Stimulated activated CD8-positive, alpha-beta memory T cell treated with anti-CD3 and anti-CD28 coated beads, Interleukin-15, amount 100 ng/mL, for 48 hours (primary cell): ENCODE results near the gene GPBAR1.

Experiments used
- DNase-seq, 2 donors: peaks; one replicate each; pipeline ENCODE4 v3.0.0-alpha.2; 2020; ENCODE audit warnings: low read depth in 2 of 2

The GPBAR1 gene

GRCh38 chr2:218260742-218261422 is at the start of gene GPBAR1:
Gene GPBAR1 (plus strand): TSS chr2:218261015. CDS start chr2:218262725, 1,710 bp downstream.
- DNase-seq, result no peak

DNA sequence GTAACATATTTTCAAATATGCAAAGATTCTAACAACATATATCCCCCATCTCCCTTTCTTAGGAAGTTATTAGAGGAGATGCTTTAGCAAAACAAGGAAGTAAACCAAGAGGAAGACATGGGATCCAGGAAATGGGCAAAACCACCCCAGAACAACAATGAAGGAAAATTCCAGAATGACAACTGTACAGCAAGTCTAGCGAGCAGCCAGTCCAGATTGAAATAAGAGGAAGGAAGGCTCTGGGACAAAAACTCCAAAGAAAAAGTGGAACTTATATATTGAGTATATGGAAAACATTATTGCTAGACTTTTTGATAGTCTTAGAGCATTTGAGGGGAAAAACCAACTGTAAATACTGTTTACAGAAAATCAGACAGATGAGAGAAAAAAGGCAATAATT is 46.7 kb upstream of the GPBAR1 start:
- DNase-seq, result no peak

DNA sequence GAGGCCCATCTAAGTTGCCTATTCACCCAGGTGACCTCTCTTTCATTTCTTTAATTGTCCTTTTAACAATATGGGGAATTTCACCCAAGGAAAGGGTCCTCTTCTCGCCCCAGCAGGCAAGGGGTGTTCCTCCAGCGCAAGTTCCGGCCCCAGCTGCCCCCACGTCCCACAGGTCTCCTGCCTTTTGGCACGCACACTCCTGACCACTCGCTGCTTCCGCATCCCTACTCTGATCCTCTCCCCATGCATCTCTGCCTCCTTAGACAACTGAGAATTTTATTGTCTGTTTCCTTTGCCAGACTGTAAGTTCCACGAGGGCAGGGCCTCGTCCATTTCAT is 44.5 kb upstream of the GPBAR1 start:
- no peak for DNase-seq

DNA sequence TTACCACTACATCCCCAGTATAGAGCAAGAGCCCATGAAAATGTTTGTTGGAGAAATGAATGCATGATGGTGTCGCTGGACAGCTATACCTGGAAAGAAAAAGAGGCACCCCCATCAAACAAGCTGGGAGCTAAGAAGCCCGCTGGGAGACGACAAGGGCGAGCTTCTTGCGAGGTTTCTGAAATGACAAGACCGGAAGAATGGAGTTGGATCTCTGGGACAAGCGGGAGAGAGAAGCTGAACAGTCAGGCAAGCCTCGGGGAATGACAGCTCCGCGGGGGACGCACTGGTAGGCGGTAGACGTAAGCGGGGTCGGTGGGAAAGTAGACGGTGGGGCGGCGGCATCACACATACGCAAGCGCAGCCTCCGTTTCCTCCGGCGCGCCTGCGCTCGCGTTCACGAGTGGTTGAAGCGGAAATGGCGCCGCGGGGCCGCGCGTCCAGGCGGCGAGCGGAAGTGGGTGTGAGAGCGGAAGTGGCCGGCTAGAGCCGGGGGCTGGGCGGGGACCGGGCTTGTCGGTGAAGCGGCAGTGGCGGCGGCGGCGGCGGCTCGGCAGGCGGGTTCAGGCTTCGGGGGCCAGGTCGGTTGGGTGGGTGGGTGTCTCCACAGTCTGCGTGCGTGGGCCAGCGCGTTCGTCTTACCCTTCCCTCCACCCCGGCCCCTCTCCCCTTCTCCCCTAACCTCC is 44.0 kb upstream of the GPBAR1 start, which contains the start of gene ARPC2:
Gene ARPC2 (plus strand): TSS at position 516 of the 686 bp plus-strand sequence. CDS start 282 bp downstream, outside the sequence.
- DNase-seq, result peak; percentile 94 to 96

DNA sequence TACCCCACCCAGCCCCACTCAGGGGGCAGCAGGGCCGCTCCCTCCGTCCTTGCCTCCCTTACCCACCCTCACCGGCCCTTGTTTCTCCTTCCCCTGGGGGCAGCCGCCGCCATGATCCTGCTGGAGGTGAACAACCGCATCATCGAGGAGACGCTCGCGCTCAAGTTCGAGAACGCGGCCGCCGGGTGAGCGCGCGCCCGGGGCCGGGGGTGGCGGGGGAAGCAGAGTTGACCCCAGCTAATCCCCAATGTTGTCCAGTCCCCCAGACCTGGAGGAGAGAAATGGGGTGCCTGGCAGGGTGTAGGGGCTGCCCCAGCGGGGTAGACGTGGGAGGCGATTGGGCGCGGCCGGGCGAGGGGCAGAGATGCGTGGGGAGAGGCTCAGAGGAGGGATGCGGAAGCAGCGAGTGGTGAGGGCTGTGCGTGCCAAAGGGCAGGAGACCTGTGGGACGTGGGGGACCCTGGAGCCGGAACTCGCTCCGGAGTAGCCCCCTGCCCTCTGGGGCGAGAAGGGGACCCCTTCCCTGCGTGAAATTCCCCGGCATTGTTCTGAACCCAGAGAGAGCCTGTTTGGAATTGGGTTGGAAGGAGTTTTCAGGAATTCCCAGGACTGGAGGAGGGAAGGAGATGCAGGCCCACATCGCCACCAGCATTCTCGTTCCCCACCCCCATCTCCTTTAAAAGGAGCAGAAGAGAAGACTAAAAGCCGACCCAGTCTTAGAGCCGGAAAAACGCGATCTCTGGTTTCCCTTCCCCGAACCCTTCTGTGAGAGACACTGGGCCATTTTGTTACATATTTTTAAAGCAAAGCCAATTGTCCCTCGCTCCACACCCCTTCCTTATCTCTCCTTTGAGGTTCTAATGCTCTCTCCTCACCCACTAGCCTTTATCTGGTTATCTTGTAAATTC is 43.2 kb upstream of the GPBAR1 start:
- peak; percentile 61 to 76 for DNase-seq

DNA sequence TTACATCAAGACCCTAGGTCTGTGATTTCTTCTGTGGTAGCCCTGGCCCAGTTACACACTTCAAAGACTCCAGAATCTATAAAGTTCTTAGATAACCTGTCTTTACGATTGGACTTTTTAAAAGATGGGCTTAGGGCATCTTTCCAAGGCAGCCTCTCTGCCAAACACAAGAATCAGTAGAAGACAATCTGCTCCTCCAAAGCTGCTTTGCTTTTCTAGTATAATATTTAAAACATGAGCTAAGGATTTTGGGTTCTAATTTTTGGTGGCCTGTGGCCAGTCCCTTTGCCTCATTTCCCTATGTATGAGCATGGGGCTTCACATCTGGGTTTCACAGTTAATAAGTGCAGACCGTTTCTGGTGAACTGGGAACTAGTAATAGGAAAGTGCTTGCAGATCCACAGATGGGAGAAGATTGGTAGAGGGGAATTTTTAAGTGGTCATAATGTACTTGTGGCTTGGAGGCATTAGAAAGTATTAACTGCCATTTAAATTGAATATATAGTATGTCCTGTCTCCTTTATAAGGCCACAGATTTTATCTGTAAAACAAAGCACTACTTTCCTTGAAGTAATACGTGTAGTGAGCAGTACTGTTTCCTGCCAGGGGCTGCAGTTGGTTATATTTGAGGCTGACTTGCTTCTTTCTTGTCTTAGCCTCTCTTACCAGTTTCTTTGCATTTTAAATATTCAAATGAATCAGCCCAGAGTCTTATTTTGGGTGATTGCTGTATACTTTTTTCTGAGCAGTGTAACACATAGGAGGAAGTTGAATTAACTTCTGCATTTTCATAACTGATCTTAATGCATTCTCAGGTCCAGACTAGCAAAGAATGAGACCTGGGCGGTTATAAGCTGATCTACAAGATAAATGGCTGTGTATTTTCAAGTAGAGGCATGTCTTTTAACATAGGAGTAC is 42.3 kb upstream of the GPBAR1 start:
- DNase-seq, result no peak

DNA sequence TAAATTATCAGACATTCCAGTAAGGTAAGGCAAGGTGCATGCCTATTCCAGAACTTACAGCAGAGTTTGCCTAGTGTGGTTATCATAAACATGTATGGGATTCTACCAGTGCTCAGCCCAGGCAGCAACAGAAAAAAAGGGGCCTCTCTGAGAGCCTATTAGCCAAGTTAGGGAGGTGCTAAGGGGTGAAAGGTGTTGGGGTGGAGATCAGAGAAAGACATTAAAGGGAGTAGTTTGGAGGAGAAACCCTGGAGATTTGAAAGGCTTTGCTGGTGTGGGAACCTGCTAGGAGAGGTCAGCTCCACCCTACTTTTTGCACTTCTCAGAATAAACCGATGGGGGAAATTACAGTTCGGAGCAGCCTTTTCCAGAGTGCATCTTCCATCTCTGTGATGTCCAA is 40.9 kb upstream of the GPBAR1 start:
- no peak for DNase-seq

DNA sequence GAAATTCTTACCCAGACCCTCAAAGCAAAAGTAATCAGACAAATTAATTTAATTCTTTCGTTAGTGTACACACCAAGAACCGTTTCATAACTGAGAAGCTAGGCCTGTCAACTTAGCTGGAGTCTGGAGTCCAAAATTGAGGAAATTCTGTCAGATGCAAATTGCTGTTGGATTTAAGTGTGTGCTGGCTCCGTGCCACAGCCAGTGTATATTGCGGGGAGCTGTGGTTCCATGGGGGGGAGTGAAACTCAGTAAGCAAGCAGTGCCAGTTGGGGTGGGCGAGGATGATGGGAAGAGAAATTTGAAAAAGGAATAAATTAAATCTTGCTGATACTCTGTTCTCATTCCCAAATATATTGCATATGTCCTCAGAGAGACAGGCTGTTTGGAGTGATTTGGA is 39.8 kb upstream of the GPBAR1 start:
- no peak for DNase-seq

- no peak for DNase-seq
Observed at GRCh38 chr2:218223046-218223445, 37.8 kb upstream of the GPBAR1 start.

- no peak for DNase-seq
Observed at GRCh38 chr2:218224186-218224585, 36.6 kb upstream of the GPBAR1 start.

- no peak for DNase-seq
Observed at GRCh38 chr2:218226903-218227302, 33.9 kb upstream of the GPBAR1 start.

GRCh38 chr2:218228366-218229090 is 32.3 kb upstream of the GPBAR1 start:
- no peak for DNase-seq

DNA sequence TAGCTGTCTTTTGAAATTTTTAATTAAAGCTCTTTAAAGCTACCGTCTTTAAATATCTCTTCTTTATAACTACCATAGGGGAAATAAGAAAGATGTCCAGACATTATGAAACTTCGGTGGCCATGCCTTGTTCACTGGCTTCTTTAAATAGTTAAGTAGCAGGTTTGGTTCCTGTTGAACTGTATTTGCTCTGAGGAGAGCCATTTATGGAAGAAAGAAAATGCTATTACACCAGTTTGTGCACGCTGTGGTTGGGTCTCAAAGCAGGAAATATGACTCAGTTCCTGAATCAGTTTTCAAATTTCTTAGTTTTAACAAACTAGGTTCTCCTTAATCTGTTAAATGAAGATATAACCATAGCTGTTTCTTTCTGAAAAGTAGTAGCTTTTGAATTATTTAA is 31.6 kb upstream of the GPBAR1 start:
- peak in 1 of 2 donors; percentile 31 for DNase-seq

- DNase-seq, result peak in 1 of 2 donors; percentile 12
Observed at GRCh38 chr2:218229851-218230250, 31.0 kb upstream of the GPBAR1 start.

- DNase-seq, result peak; percentile 25 to 27
Observed at GRCh38 chr2:218230882-218231281, 29.9 kb upstream of the GPBAR1 start.

DNA sequence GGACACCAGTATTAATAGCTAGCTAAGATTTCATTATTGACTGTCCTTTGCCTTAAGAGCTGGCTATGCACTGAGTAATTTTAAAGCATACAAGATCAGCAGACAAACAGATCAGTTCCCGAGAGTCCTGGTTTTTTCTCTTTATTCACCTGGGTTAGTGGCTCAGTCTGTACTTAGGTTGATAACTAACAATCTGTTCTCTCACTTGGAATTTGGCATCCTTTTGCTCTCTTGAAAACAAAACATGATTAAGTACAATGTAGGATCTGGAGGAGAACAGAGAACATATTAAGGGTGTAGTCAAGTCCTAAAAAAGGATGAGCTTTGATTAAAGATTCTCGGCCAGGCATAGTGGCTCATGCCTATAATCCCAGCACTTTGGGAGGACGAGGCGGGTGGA is 27.3 kb upstream of the GPBAR1 start:
- DNase-seq, result no peak

DNA sequence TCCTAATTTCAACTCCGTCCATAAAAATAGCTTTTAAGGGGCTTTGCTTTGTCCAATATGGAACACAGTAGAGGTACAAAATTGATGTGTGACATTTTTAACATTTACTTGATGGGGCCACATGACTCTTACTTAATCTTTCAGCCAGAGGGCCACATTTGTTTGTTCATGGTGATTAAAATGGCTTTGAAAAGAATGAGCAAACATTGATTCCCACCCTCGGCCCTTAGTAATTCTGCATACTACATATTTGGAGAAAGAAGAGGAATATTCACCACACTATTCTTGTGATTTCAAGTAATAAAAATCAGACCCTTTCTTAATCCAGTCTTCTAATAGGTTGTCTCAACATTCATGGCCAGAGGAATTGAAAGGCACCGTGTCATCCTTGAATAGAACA is 26.3 kb upstream of the GPBAR1 start:
- no peak for DNase-seq

DNA sequence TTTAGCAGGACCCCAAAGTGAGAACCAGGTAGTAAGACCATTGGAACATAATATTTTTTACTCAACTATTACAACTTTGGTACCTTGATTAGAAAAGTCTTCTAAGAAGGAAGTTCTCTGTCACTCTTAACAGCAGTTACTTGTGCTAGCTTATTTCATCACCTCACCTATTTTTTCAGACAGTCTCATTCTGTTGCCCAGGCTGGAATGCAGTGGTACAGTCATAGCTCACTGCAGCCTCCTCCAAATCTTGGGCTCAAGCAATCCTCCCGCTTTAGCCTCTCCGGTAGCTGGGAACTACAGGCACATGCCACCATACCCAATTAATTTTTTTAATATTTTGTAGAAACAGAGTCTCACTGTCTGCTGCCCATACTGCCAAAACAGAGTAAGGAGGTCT is 25.8 kb upstream of the GPBAR1 start:
- DNase-seq, result no peak

DNA sequence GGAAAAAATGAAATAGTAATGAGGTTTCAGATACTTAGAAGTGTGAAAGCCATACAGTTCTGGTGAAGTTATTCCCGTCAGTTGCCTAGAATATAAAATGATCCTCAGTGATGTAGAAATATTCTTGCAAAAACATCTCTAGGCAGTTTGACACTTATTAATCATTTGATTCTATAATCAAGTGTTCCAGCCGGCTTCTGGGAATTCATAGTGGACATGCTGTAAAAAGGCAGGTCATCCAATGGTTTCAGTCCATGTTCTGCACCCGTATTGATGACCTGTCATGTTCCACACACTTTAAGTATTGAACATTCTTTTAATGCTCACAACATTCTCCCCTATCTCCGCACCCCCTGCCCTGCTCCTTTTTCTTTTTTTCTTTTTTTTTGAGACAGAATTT is 24.0 kb upstream of the GPBAR1 start:
- no peak for DNase-seq

DNA sequence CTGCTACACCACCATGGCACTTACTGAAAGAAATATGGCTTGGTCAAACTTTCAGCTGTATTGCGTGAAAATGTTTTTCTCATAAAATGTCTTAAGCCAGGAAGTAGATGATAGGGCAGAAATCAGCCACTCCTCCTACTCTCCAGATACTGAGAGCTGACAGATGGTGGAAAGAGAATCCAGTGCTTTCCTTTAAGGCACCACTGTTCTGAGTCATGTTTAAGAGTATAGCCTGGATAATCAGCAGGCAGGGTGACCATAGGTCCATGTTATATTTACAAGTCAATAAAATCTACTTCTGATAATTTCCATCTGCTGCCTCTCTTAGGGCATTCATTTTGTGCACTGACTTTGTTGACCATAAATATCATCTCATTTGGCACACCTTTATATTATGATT is 21.9 kb upstream of the GPBAR1 start:
- DNase-seq, result no peak

- DNase-seq, result no peak
Observed at GRCh38 chr2:218244204-218244603, 16.6 kb upstream of the GPBAR1 start.
